ENCODE results near the gene RACK1. TPM values are rescaled to one million over a fixed set of nuclear protein-coding genes. Genes with fewer than 3 reads are reported as not detected.

RACK1 gene
- total and polyA plus RNA-seq, 2 of the 13 experiments (the other 11 are each of a cell fraction or from before 2014, with no cell fraction given), result 2,514 to 6,141 TPM

GRCh38 chr5:181191526-181192336, 52.0 kb downstream of the RACK1 start (continued):
- TF ChIP-seq, protein P1, sequence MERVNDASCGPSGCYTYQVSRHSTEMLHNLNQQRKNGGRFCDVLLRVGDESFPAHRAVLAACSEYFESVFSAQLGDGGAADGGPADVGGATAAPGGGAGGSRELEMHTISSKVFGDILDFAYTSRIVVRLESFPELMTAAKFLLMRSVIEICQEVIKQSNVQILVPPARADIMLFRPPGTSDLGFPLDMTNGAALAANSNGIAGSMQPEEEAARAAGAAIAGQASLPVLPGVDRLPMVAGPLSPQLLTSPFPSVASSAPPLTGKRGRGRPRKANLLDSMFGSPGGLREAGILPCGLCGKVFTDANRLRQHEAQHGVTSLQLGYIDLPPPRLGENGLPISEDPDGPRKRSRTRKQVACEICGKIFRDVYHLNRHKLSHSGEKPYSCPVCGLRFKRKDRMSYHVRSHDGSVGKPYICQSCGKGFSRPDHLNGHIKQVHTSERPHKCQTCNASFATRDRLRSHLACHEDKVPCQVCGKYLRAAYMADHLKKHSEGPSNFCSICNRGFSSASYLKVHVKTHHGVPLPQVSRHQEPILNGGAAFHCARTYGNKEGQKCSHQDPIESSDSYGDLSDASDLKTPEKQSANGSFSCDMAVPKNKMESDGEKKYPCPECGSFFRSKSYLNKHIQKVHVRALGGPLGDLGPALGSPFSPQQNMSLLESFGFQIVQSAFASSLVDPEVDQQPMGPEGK (CRISPR knock-in tag; IDR thresholded peaks at IDR 0.05), result peak; percentile 56
- TF ChIP-seq AGO2 (optimal IDR thresholded peaks at IDR 0.05; ENCODE audit: low read depth, low read length), result peak; percentile 34
- TF ChIP-seq ZNF333 (CRISPR knock-in tag; IDR thresholded peaks at IDR 0.05; ENCODE audit: borderline replicate concordance), result peak; percentile 82; the same call in 1 of the 2 replicates
- TF ChIP-seq, protein P2, sequence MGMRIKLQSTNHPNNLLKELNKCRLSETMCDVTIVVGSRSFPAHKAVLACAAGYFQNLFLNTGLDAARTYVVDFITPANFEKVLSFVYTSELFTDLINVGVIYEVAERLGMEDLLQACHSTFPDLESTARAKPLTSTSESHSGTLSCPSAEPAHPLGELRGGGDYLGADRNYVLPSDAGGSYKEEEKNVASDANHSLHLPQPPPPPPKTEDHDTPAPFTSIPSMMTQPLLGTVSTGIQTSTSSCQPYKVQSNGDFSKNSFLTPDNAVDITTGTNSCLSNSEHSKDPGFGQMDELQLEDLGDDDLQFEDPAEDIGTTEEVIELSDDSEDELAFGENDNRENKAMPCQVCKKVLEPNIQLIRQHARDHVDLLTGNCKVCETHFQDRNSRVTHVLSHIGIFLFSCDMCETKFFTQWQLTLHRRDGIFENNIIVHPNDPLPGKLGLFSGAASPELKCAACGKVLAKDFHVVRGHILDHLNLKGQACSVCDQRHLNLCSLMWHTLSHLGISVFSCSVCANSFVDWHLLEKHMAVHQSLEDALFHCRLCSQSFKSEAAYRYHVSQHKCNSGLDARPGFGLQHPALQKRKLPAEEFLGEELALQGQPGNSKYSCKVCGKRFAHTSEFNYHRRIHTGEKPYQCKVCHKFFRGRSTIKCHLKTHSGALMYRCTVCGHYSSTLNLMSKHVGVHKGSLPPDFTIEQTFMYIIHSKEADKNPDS (CRISPR knock-in tag; IDR thresholded peaks at IDR 0.05), result no peak
- peak; percentile 44 for TF ChIP-seq ZFP36 (IDR thresholded peaks at IDR 0.05; ENCODE audit: borderline replicate concordance, low read depth, low read length, partially characterized antibody)
- TF ChIP-seq, protein P3, sequence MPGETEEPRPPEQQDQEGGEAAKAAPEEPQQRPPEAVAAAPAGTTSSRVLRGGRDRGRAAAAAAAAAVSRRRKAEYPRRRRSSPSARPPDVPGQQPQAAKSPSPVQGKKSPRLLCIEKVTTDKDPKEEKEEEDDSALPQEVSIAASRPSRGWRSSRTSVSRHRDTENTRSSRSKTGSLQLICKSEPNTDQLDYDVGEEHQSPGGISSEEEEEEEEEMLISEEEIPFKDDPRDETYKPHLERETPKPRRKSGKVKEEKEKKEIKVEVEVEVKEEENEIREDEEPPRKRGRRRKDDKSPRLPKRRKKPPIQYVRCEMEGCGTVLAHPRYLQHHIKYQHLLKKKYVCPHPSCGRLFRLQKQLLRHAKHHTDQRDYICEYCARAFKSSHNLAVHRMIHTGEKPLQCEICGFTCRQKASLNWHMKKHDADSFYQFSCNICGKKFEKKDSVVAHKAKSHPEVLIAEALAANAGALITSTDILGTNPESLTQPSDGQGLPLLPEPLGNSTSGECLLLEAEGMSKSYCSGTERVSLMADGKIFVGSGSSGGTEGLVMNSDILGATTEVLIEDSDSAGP (CRISPR knock-in tag; IDR thresholded peaks at IDR 0.05; ENCODE audit: borderline replicate concordance), result peak; percentile 85
- peak; percentile 77; the same call in 1 of the 2 replicates for TF ChIP-seq ZNF614 (CRISPR knock-in tag; IDR thresholded peaks at IDR 0.05; ENCODE audit: borderline replicate concordance)
- peak; percentile 80; the same call in 1 of the 2 replicates for TF ChIP-seq ZNF563 (CRISPR knock-in tag; IDR thresholded peaks at IDR 0.05)
- peak; percentile 59; the same call in 1 of the 2 replicates for TF ChIP-seq MXD3 (CRISPR knock-in tag; IDR thresholded peaks at IDR 0.05)
- TF ChIP-seq, protein P4, sequence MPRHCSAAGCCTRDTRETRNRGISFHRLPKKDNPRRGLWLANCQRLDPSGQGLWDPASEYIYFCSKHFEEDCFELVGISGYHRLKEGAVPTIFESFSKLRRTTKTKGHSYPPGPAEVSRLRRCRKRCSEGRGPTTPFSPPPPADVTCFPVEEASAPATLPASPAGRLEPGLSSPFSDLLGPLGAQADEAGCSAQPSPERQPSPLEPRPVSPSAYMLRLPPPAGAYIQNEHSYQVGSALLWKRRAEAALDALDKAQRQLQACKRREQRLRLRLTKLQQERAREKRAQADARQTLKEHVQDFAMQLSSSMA (CRISPR knock-in tag; IDR thresholded peaks at IDR 0.05), result no peak
- TF ChIP-seq ZNF709 (CRISPR knock-in tag; IDR thresholded peaks at IDR 0.05), result no peak; the same call in 1 of the 2 replicates
- no peak; the same call in 1 of the 2 replicates for TF ChIP-seq ZNF230 (CRISPR knock-in tag; IDR thresholded peaks at IDR 0.05)
- peak; percentile 49; the same call in 1 of the 2 replicates for TF ChIP-seq ZNF446 (CRISPR knock-in tag; IDR thresholded peaks at IDR 0.05)
- peak; percentile 51 for TF ChIP-seq XRCC5 (optimal IDR thresholded peaks at IDR 0.05; ENCODE audit: low read length)
- TF ChIP-seq, protein P5, sequence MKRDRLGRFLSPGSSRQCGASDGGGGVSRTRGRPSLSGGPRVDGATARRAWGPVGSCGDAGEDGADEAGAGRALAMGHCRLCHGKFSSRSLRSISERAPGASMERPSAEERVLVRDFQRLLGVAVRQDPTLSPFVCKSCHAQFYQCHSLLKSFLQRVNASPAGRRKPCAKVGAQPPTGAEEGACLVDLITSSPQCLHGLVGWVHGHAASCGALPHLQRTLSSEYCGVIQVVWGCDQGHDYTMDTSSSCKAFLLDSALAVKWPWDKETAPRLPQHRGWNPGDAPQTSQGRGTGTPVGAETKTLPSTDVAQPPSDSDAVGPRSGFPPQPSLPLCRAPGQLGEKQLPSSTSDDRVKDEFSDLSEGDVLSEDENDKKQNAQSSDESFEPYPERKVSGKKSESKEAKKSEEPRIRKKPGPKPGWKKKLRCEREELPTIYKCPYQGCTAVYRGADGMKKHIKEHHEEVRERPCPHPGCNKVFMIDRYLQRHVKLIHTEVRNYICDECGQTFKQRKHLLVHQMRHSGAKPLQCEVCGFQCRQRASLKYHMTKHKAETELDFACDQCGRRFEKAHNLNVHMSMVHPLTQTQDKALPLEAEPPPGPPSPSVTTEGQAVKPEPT (CRISPR knock-in tag; IDR thresholded peaks at IDR 0.05; ENCODE audit: low read depth), result peak; percentile 23; the same call in 1 of the 2 replicates
- TF ChIP-seq ZNF501 (CRISPR knock-in tag; IDR thresholded peaks at IDR 0.05), result peak; percentile 62; the same call in 1 of the 2 replicates

Data from HepG2 (cell line).